Measurements from ENCODE around the gene AKR7A3.

Gene AKR7A3

GRCh38 chr1:19234224-19234623 is 54.3 kb downstream of the AKR7A3 start:
- H3K36me3 ChIP-seq (ENCODE audit: insufficient read depth, low read length), result peaks cover 82% of the 10 kb centered on the region; the same call in 1 of the 2 replicates
- H3K4me2 ChIP-seq (ENCODE audit: low read depth, low read length, poor library complexity, severe bottlenecking), result no peak overlapping the region
- TF ChIP-seq CTCF (conservative IDR thresholded peaks at IDR 0.05; ENCODE audit: low read length) (no peak), EZH2phosphoT487 (IDR thresholded peaks at IDR 0.05; ENCODE audit: borderline replicate concordance) (no peak)
- H3K27me3 ChIP-seq (ENCODE audit: insufficient read depth, low read length, poor library complexity, severe bottlenecking), result no peaks in the 10 kb centered on the region
- H3K4me1 ChIP-seq (ENCODE audit: insufficient read depth, low read length, poor library complexity, severe bottlenecking), result no peaks in the 10 kb centered on the region
- H3F3A ChIP-seq (ENCODE audit: low read depth), result no peaks in the 10 kb centered on the region
- H3K9ac ChIP-seq (ENCODE audit: low read depth, low read length, poor library complexity, severe bottlenecking), result no peak overlapping the region
- no peaks in the 10 kb centered on the region for H3K79me2 ChIP-seq (ENCODE audit: insufficient read depth, low read length)
- no peak overlapping the region for H2AFZ ChIP-seq (ENCODE audit: low read length)
- H4K20me1 ChIP-seq (ENCODE audit: insufficient read depth, low read length, poor library complexity, severe bottlenecking), result no peaks in the 10 kb centered on the region
- no peaks in the 10 kb centered on the region for H3K9me2 ChIP-seq (replicated peaks; ENCODE audit: low read depth, low read length)
- H3K9me3 ChIP-seq (ENCODE audit: insufficient read depth, low read depth, low read length), result no peaks in the 10 kb centered on the region
- H3K4me3 ChIP-seq (ENCODE audit: low read length, poor library complexity, severe bottlenecking), result no peak overlapping the region
